AG09319 (cell line): Measurements from ENCODE around the gene HIGD2A.
A peak's percentile ranks its signal among the peaks of the same experiment; 100 is the strongest.

ENCODE experiments used
- DNase-seq: peaks from one replicate; pipeline ENCODE4 v3.0.0-alpha.2; 2010; ENCODE audit warnings: low read depth; ENCODE audit errors: extremely low read depth
- TF ChIP-seq, protein P1 (sequence below): IDR thresholded peaks from 2 replicates; pipeline ENCODE4 v1.5.1; 2011; ENCODE audit warnings: low read depth, mild to moderate bottlenecking, inconsistent platforms, low read length, moderate library complexity

Gene HIGD2A

DNA sequence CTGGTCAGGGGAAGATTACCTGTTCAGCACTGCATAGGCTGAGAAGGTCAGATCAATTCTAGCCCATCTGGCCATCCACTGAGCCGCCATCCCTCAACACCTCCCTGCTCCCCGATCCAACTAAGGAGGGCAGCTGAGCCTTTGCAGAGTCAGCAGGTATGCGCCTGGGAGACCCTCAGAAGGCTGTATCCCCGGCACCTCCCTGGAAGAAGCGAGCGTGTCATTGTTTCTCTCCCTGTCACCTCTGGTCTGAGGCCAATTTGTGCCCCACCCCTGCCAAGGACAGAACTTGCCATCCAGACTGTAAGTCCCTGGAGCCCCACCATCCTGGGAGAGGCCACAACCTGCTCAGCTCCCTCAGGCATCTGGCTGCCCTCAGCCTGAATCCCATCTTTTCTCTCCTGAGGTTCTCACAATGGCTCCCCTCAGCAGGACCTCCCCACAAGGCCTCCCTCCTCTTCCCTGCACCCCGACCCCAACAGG is 25.2 kb downstream of the HIGD2A start:
- TF ChIP-seq, protein P1, sequence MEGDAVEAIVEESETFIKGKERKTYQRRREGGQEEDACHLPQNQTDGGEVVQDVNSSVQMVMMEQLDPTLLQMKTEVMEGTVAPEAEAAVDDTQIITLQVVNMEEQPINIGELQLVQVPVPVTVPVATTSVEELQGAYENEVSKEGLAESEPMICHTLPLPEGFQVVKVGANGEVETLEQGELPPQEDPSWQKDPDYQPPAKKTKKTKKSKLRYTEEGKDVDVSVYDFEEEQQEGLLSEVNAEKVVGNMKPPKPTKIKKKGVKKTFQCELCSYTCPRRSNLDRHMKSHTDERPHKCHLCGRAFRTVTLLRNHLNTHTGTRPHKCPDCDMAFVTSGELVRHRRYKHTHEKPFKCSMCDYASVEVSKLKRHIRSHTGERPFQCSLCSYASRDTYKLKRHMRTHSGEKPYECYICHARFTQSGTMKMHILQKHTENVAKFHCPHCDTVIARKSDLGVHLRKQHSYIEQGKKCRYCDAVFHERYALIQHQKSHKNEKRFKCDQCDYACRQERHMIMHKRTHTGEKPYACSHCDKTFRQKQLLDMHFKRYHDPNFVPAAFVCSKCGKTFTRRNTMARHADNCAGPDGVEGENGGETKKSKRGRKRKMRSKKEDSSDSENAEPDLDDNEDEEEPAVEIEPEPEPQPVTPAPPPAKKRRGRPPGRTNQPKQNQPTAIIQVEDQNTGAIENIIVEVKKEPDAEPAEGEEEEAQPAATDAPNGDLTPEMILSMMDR = no peak
- DNase-seq = no peak

DNA sequence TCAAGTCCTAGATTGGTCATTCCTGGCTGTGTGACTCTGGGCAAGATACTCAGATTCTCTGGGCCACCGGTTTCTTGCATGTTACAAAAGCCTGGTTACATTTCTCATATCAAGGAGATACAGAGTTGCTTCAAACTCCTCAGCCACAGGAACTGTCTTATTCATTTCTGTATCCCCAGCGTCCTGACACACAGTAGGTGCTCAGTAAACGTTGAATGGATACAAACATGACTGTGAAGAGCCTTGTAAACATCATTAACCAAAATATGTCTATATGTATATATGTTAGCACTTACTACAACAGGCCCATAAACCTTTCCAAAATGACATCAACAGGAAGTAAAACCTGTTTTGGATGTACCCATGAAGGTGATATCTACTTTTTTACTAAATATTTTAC is 26.2 kb downstream of the HIGD2A start:
- TF ChIP-seq, protein P1 = no peak
- no peak for DNase-seq

DNA sequence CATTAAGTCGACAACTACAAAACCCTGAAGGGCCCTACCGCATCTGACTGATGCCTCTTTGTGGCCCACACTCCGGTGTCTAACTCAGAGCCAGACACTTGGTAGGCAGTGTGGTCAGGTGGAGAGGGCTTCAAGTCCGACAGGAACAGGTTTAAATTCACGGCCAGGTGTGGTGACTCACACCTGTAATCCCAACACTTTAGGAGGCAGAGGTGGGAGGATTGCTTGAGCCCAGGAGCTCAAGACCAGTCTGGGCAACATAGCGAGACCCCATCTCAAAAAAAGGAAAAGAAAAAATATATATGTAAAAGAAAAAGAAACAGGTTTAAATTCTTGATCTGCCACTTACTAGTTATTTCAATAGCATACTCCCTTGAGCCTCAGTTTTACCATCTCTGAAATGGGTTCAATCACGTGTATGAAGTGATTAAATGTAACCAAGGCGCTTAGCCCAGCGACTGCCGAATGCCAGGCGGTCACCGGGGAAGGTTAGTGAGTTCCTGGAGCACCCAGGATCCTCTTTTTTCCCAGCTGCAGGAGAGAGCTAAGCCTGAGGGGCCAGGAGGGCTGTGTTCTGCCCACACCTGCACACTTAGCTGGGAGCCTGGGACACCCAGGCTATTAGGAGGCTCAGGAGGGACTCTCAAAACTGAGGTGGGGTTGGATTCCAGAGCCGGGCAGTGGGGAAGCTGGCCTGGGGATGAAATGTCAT is 26.8 kb downstream of the HIGD2A start:
- TF ChIP-seq, protein P1 = no peak
- DNase-seq = no peak

DNA sequence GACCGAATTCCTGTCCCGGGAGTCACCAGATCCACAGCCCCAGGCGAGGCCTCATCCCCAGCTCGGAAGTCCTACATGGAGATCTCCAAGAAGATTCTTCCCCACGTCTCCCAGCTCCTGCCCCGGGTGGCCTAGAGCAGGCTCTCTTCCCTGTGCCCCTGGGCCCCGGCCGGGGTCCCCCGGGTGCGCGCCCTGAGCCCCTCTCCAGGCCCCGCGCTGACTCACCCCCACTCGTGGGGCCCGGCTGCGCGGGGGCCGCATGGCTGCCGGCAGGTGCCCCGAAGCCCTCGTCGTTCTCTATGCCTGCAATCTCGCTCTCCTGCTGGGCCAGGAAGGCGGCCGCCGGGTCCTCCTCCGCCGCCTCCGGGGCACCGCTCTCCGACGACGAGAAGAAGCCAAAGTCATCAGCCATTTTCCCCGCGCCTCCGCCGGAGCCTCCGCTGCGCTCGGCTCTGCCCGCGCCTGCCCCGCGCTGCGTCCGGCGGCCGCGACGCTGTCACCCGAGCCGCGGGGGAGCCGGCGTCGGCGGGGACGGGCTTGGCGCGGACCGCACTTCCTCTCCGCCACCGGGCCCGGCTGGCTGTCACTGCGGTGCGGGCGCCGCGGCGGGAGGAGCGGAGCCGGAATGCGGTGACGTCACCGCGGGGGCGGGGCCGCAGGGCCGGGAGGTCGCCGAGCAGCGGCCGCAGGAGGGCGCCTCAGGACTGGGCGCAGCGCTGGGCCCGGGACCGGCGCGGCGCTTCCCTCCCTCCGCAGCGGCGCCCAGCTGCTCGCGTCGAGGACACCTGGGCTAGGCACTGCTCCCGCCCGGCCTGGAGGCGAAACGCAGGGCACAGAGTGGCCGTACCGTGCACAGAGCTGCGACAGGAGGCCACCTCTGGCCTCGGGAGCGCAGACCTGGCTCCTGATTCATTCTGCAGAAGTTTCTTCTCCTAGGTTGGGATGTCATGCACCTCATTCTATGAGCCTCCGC is 27.7 kb downstream of the HIGD2A start, which contains the start of gene CLTB:
TSS of gene CLTB (minus strand) at position 588 of the 973 bp plus-strand sequence. CDS start at position 412, 176 bp downstream.
- TF ChIP-seq, protein P1 = peak; percentile 28
- DNase-seq = peak; percentile 57

DNA sequence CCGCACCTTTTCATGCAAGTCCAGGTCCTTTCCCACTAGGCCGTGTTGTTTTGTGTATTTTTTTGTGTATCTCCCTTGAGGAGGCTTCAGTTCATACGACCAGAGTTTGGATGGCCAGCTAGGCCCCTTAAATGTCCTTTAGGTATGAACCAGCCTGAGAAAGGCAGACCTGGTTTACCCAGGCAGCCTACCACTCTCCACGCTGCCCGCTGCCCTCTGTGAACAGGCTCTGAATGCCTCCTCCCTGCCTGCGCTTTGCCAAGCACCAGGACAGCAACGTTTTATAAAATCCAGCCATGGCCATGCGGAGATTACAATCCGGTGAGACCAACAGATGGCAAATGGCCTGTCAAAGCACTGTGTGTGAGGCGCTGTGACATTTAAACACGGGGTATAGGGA is 28.4 kb downstream of the HIGD2A start:
- DNase-seq = no peak
- TF ChIP-seq, protein P1 = no peak

DNA sequence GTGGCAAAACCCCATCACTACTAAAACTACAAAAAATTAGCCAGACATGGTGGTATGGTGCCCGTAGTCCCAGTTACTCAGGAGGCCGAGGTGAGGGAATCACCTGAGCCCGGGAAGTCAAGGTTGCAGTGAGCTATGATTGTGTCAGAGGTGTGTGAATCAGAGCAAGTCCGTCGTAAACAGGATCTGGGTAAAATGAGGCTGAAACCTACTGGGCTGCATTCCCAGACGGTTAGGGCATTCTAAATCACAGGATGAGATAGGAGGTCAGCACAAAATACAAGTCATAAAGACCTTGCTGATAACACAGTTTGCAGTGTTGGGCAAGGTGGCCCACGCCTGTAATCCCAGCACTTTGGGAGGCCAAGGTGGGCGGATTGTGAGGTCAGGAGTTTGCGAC is 29.7 kb downstream of the HIGD2A start:
- no peak for DNase-seq
- TF ChIP-seq, protein P1 = no peak

DNA sequence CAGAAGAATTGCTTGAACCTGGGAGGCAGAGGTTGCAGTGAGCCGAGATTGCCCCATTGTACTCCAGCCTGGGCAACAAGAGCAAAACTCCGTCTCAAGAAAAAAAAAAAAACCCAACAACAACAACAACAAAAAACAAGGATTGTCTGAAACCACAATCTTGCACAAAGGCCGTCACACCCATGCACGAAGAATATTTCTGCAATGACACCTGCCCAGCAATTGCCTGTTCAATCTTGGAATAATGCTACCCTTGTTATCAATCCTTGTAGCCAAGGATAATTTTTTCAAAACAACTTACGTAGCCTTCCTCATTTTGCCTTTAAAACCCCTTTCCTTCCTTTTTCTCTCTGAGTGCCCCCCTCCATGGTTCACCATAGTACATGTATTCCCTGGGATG is 31.5 kb downstream of the HIGD2A start:
- TF ChIP-seq, protein P1 = no peak
- DNase-seq = no peak
